BLaER1 (cell line): ENCODE data around the gene UGT1A1.

Source experiments
- H3K27ac ChIP-seq: shearing (Covaris generic); formaldehyde crosslinking; 2 replicates; pipeline ENCODE4 v1.8.1; 2022
- H3K27me3 ChIP-seq: shearing (Covaris generic); formaldehyde crosslinking; 2 replicates; pipeline ENCODE4 v1.8.1; 2022
- H3K36me3 ChIP-seq: shearing (Covaris generic); formaldehyde crosslinking; 2 replicates; pipeline ENCODE4 v1.8.1; 2022
- H3K4me1 ChIP-seq: shearing (Covaris generic); formaldehyde crosslinking; 2 replicates; pipeline ENCODE4 v1.8.1; 2022
- H3K4me2 ChIP-seq: shearing (Covaris generic); formaldehyde crosslinking; 2 replicates; pipeline ENCODE4 v1.8.1; 2022
- H3K4me3 ChIP-seq: shearing (Covaris generic); formaldehyde crosslinking; 2 replicates; pipeline ENCODE4 v1.8.1; 2022
- H3K9ac ChIP-seq: shearing (Covaris generic); formaldehyde crosslinking; 2 replicates; pipeline ENCODE4 v1.8.1; 2022
- H3K9me3 ChIP-seq: shearing (Covaris generic); formaldehyde crosslinking; 2 replicates; pipeline ENCODE4 v1.8.1; 2022
- H4K20me1 ChIP-seq: shearing (Covaris generic); formaldehyde crosslinking; 2 replicates; pipeline ENCODE4 v1.8.1; 2022
- Cebpa-rat ChIP-seq: shearing (Covaris generic); IDR thresholded peaks from 2 replicates; pipeline ENCODE4 v1.8.1; 2022

Gene UGT1A1

GRCh38 chr2:233772583-233772982, 12.5 kb downstream of the UGT1A1 start:
- Histone ChIP-seq H3K4me3 (no peak overlapping the region), H3K27me3 (no peaks in the 10 kb centered on the region), H3K9ac (no peak overlapping the region), H3K36me3 (no peaks in the 10 kb centered on the region), H3K4me2 (no peak overlapping the region), H3K4me1 (no peaks in the 10 kb centered on the region), H4K20me1 (no peaks in the 10 kb centered on the region), H3K27ac (no peak overlapping the region), H3K9me3 (peaks cover 25% of the 10 kb centered on the region)
- TF ChIP-seq Cebpa-rat, result no peak

GRCh38 chr2:233773854-233774253, 13.8 kb downstream of the UGT1A1 start:
- peaks cover 33% of the 10 kb centered on the region for H3K9me3 ChIP-seq
- H3K27ac ChIP-seq, result no peak overlapping the region
- no peak for TF ChIP-seq Cebpa-rat
- no peaks in the 10 kb centered on the region for H3K27me3 ChIP-seq
- H3K4me1 ChIP-seq, result no peaks in the 10 kb centered on the region
- H3K4me3 ChIP-seq, result no peak overlapping the region
- no peak overlapping the region for H3K9ac ChIP-seq
- no peaks in the 10 kb centered on the region for H4K20me1 ChIP-seq
- no peaks in the 10 kb centered on the region for H3K36me3 ChIP-seq
- H3K4me2 ChIP-seq, result no peak overlapping the region

- Histone ChIP-seq H3K9me3 (peaks cover 33% of the 10 kb centered on the region), H3K9ac (no peak overlapping the region), H3K4me2 (no peak overlapping the region), H4K20me1 (no peaks in the 10 kb centered on the region), H3K27ac (no peak overlapping the region), H3K4me1 (no peaks in the 10 kb centered on the region), H3K4me3 (no peak overlapping the region), H3K27me3 (no peaks in the 10 kb centered on the region), H3K36me3 (no peaks in the 10 kb centered on the region)
- TF ChIP-seq Cebpa-rat, result no peak
Measured at GRCh38 chr2:233775414-233775813, 15.3 kb downstream of the UGT1A1 start.

- Histone ChIP-seq H3K36me3 (no peaks in the 10 kb centered on the region), H3K4me1 (no peaks in the 10 kb centered on the region), H3K4me3 (no peak within 1 kb of the TSS), H3K9ac (no peak within 1 kb of the TSS), H3K27me3 (no peaks in the 10 kb centered on the region), H3K27ac (no peak within 1 kb of the TSS), H4K20me1 (no peaks in the 10 kb centered on the region), H3K4me2 (no peak within 1 kb of the TSS), H3K9me3 (peaks cover 33% of the 10 kb centered on the region)
- TF ChIP-seq Cebpa-rat, result no peak
Measured at GRCh38 chr2:233778030-233778429, 18.0 kb downstream of the UGT1A1 start, which contains the start of gene MROH2A. TSS of gene MROH2A (plus strand) at chr2:233778330. CDS start at chr2:233779359, 1,029 bp downstream.

GRCh38 chr2:233779722-233780121, 19.7 kb downstream of the UGT1A1 start:
- Histone ChIP-seq H3K9ac (no peak overlapping the region), H3K4me3 (no peak overlapping the region), H3K27me3 (no peaks in the 10 kb centered on the region), H3K36me3 (no peaks in the 10 kb centered on the region), H3K9me3 (peaks cover 37% of the 10 kb centered on the region), H4K20me1 (no peaks in the 10 kb centered on the region), H3K4me1 (peaks cover 3% of the 10 kb centered on the region), H3K27ac (no peak overlapping the region), H3K4me2 (no peak overlapping the region)
- TF ChIP-seq Cebpa-rat, result no peak

GRCh38 chr2:233780771-233781170, 20.7 kb downstream of the UGT1A1 start:
- Histone ChIP-seq H3K4me2 (no peak overlapping the region), H3K4me1 (peaks cover 14% of the 10 kb centered on the region), H3K9ac (no peak overlapping the region), H3K9me3 (peaks cover 35% of the 10 kb centered on the region), H3K27ac (no peak overlapping the region), H3K4me3 (no peak overlapping the region), H4K20me1 (no peaks in the 10 kb centered on the region), H3K36me3 (no peaks in the 10 kb centered on the region), H3K27me3 (no peaks in the 10 kb centered on the region)
- TF ChIP-seq Cebpa-rat, result no peak

- peaks cover 21% of the 10 kb centered on the region for H3K9me3 ChIP-seq
- H3K4me2 ChIP-seq, result no peak overlapping the region
- H3K27me3 ChIP-seq, result no peaks in the 10 kb centered on the region
- H3K36me3 ChIP-seq, result no peaks in the 10 kb centered on the region
- no peak for TF ChIP-seq Cebpa-rat
- H3K9ac ChIP-seq, result no peak overlapping the region
- no peaks in the 10 kb centered on the region for H4K20me1 ChIP-seq
- peaks cover 18% of the 10 kb centered on the region for H3K4me1 ChIP-seq
- H3K27ac ChIP-seq, result no peak overlapping the region
- no peak overlapping the region for H3K4me3 ChIP-seq
Measured at GRCh38 chr2:233789554-233789953, 29.5 kb downstream of the UGT1A1 start.

- no peak overlapping the region for H3K9ac ChIP-seq
- H3K4me2 ChIP-seq, result no peak overlapping the region
- peaks cover 8% of the 10 kb centered on the region for H3K9me3 ChIP-seq
- no peaks in the 10 kb centered on the region for H3K27me3 ChIP-seq
- no peak for TF ChIP-seq Cebpa-rat
- no peaks in the 10 kb centered on the region for H3K36me3 ChIP-seq
- no peak overlapping the region for H3K4me3 ChIP-seq
- 0 out of 2 replicates have a peak, but pooled peaks cover 5% of the 10 kb centered on the region for H3K4me1 ChIP-seq
- H3K27ac ChIP-seq, result no peak overlapping the region
- H4K20me1 ChIP-seq, result no peaks in the 10 kb centered on the region
Measured at GRCh38 chr2:233791151-233791882, 31.2 kb downstream of the UGT1A1 start.

GRCh38 chr2:233791883-233792329, 31.8 kb downstream of the UGT1A1 start:
- Histone ChIP-seq H3K27ac (no peak overlapping the region), H3K36me3 (no peaks in the 10 kb centered on the region), H3K4me1 (0 out of 2 replicates have a peak, but pooled peaks cover 5% of the 10 kb centered on the region), H3K9me3 (peaks cover 2% of the 10 kb centered on the region), H4K20me1 (no peaks in the 10 kb centered on the region), H3K9ac (no peak overlapping the region), H3K4me2 (no peak overlapping the region), H3K27me3 (no peaks in the 10 kb centered on the region), H3K4me3 (no peak overlapping the region)
- no peak for TF ChIP-seq Cebpa-rat

- Histone ChIP-seq H3K27me3 (no peaks in the 10 kb centered on the region), H4K20me1 (no peaks in the 10 kb centered on the region), H3K27ac (no peak overlapping the region), H3K36me3 (no peaks in the 10 kb centered on the region), H3K4me1 (0 out of 2 replicates have a peak, but pooled peaks cover 5% of the 10 kb centered on the region), H3K9me3 (no peaks in the 10 kb centered on the region; the same call in 1 of the 2 replicates), H3K4me2 (no peak overlapping the region), H3K9ac (no peak overlapping the region), H3K4me3 (no peak overlapping the region)
- no peak for TF ChIP-seq Cebpa-rat
Measured at GRCh38 chr2:233792720-233793119, 32.6 kb downstream of the UGT1A1 start.
